ENCODE measurements around the gene SPAST. TPM values are rescaled to one million over a fixed set of nuclear protein-coding genes. Genes with fewer than 3 reads are reported as not detected.
"Not testable (repeated sequence)": the region's sequence is repeated elsewhere in the genome, so short reads cannot be mapped to it uniquely, and the experiment has no call there.

SPAST gene, protein sequence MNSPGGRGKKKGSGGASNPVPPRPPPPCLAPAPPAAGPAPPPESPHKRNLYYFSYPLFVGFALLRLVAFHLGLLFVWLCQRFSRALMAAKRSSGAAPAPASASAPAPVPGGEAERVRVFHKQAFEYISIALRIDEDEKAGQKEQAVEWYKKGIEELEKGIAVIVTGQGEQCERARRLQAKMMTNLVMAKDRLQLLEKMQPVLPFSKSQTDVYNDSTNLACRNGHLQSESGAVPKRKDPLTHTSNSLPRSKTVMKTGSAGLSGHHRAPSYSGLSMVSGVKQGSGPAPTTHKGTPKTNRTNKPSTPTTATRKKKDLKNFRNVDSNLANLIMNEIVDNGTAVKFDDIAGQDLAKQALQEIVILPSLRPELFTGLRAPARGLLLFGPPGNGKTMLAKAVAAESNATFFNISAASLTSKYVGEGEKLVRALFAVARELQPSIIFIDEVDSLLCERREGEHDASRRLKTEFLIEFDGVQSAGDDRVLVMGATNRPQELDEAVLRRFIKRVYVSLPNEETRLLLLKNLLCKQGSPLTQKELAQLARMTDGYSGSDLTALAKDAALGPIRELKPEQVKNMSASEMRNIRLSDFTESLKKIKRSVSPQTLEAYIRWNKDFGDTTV
- total RNA-seq, result 10 to 100 TPM; 17.5 to 24.2 (median 20.1) TPM

- H3K27me3 ChIP-seq, result no peaks in the 10 kb centered on the region
- H3K27ac ChIP-seq, result peak within 1 kb of the TSS; percentile 92
- no peaks in the 10 kb centered on the region for H3K9me3 ChIP-seq
- DNase-seq (ENCODE audit: low spot score in 2 of 2), result peak; percentile 97 to 98
- WGBS, result 0% methylated on average over 47 of the region's 79 CpGs
- H3K4me3 ChIP-seq, result peak within 1 kb of the TSS; percentile 92
- H3K36me3 ChIP-seq, result no peaks in the 10 kb centered on the region
- peaks cover 27% of the 10 kb centered on the region for H3K4me1 ChIP-seq
- TF ChIP-seq, protein P1, sequence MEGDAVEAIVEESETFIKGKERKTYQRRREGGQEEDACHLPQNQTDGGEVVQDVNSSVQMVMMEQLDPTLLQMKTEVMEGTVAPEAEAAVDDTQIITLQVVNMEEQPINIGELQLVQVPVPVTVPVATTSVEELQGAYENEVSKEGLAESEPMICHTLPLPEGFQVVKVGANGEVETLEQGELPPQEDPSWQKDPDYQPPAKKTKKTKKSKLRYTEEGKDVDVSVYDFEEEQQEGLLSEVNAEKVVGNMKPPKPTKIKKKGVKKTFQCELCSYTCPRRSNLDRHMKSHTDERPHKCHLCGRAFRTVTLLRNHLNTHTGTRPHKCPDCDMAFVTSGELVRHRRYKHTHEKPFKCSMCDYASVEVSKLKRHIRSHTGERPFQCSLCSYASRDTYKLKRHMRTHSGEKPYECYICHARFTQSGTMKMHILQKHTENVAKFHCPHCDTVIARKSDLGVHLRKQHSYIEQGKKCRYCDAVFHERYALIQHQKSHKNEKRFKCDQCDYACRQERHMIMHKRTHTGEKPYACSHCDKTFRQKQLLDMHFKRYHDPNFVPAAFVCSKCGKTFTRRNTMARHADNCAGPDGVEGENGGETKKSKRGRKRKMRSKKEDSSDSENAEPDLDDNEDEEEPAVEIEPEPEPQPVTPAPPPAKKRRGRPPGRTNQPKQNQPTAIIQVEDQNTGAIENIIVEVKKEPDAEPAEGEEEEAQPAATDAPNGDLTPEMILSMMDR (IDR thresholded peaks at IDR 0.05), result peak; percentile 70 to 81
- TF ChIP-seq POLR2AphosphoS5 (IDR thresholded peaks at IDR 0.05) (peak in 1 of 3 donors; percentile 55), EP300 (IDR thresholded peaks at IDR 0.05) (no peak), POLR2A (IDR thresholded peaks at IDR 0.05) (peak in 1 of 2 donors; percentile 50)
Measured at GRCh38 chr2:32063310-32064020, at the start of gene SPAST. TSS of gene SPAST (plus strand) at chr2:32063556. CDS start at chr2:32063832, 276 bp downstream.

- peaks cover 51% of the 10 kb centered on the region for H3K36me3 ChIP-seq
- H3K9me3 ChIP-seq; H3K27ac ChIP-seq; H3K4me1 ChIP-seq; H3K4me3 ChIP-seq; H3K27me3 ChIP-seq; DNase-seq (ENCODE audit: low spot score in 2 of 2): not testable (repeated sequence)
- 79% methylated on average over 9 of the region's 9 CpGs for WGBS
Measured at GRCh38 chr2:32018789-32019482, 44.4 kb upstream of the SPAST start.

- not testable (repeated sequence) for H3K27me3 ChIP-seq; DNase-seq (ENCODE audit: low spot score in 2 of 2); H3K36me3 ChIP-seq; H3K4me3 ChIP-seq; H3K9me3 ChIP-seq; H3K27ac ChIP-seq
- H3K4me1 ChIP-seq, result peaks cover 13% of the 10 kb centered on the region
- WGBS, result 83% methylated on average over 8 of the region's 8 CpGs
Measured at GRCh38 chr2:32034198-32034887, 29.0 kb upstream of the SPAST start.

- no peak for TF ChIP-seq EP300 (IDR thresholded peaks at IDR 0.05)
- TF ChIP-seq, protein P1 (IDR thresholded peaks at IDR 0.05), result no peak
- peak in 1 of 2 donors; percentile 63 for TF ChIP-seq POLR2A (IDR thresholded peaks at IDR 0.05)
- peak in 1 of 3 donors; percentile 48 for TF ChIP-seq POLR2AphosphoS5 (IDR thresholded peaks at IDR 0.05)
- WGBS, result under 1% methylated on average over 27 of the region's 43 CpGs
- Histone ChIP-seq H3K4me1 (peaks cover 14% of the 10 kb centered on the region), H3K36me3 (no peaks in the 10 kb centered on the region), H3K9me3 (no peaks in the 10 kb centered on the region), H3K27me3 (no peaks in the 10 kb centered on the region), H3K27ac (peak within 1 kb of the TSS; percentile 78), H3K4me3 (peak within 1 kb of the TSS; percentile 90)
- DNase-seq (ENCODE audit: low spot score in 2 of 2), result peak; percentile 91 to 95
Measured at GRCh38 chr2:32039447-32040219, 23.7 kb upstream of the SPAST start, which contains the start of gene DPY30. TSS of gene DPY30 (minus strand) at chr2:32039805. CDS start at chr2:32039456, 349 bp downstream.

DNA sequence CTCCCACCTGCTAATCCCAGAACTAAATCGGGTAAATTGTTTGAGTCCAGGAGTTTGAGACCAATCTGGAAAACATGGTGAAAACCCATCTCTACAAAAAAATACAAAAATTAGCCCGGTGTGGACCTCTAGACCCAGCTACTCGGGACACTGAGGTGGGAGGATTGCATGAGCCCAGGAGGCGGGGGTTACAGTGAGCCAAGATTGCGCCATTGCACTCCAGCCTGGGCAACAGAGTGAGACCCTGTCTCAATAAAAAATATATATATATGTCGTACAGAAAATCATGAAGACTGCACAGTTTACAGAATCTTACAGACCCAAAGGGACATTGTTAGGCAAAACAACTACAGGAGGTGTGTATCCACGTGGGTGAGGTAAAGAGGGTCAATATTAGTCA is 19.8 kb upstream of the SPAST start:
- H3K4me3 ChIP-seq, result no peak overlapping the region
- no peak overlapping the region for H3K27ac ChIP-seq
- TF ChIP-seq EP300 (IDR thresholded peaks at IDR 0.05), result no peak
- TF ChIP-seq, protein P1 (IDR thresholded peaks at IDR 0.05), result no peak
- no peak for TF ChIP-seq POLR2A (IDR thresholded peaks at IDR 0.05)
- no peak for TF ChIP-seq POLR2AphosphoS5 (IDR thresholded peaks at IDR 0.05)
- DNase-seq (ENCODE audit: low spot score in 2 of 2), result no peak
- H3K36me3 ChIP-seq, result no peaks in the 10 kb centered on the region
- peaks cover 9% of the 10 kb centered on the region for H3K4me1 ChIP-seq
- no peaks in the 10 kb centered on the region for H3K9me3 ChIP-seq
- 82% methylated on average over 7 of the region's 7 CpGs for WGBS
- H3K27me3 ChIP-seq, result no peaks in the 10 kb centered on the region

Measured in suprapubic skin (tissue), 4 donors.